Measurements from ENCODE around the gene TRIM71. TPM values are rescaled to one million over a fixed set of nuclear protein-coding genes. Genes with fewer than 3 reads are reported as not detected.

TRIM71 gene
- polyA plus RNA-seq, 1 donor from 2014 or later: 4.0 TPM

- Histone ChIP-seq H3K36me3 (ENCODE audit: insufficient read depth, low read length) (no peaks in the 10 kb centered on the region), H3K9me2 (ENCODE audit: insufficient read depth, low read length) (no peaks in the 10 kb centered on the region), H2AFZ (ENCODE audit: low read depth, low read length) (no peak overlapping the region), H4K20me1 (ENCODE audit: insufficient read depth) (peaks cover 38% of the 10 kb centered on the region), H3K4me2 (ENCODE audit: low read length) (peak overlapping the region; percentile 76), H3K9me3 (ENCODE audit: low read length) (no peaks in the 10 kb centered on the region), H3K9ac (ENCODE audit: low read length) (peak overlapping the region; percentile 90), H3K4me3 (ENCODE audit: low read length) (peak overlapping the region; percentile 97), H3K79me2 (replicated peaks; ENCODE audit: insufficient read depth, low read length) (peaks cover 55% of the 10 kb centered on the region), H3K27ac (ENCODE audit: low read length) (no peak overlapping the region), H3F3A (ENCODE audit: insufficient read depth, low read length, poor library complexity, severe bottlenecking) (no peaks in the 10 kb centered on the region), H3K27me3 (ENCODE audit: insufficient read depth, low read depth, low read length) (peaks cover 58% of the 10 kb centered on the region)
- TF ChIP-seq, protein P1, sequence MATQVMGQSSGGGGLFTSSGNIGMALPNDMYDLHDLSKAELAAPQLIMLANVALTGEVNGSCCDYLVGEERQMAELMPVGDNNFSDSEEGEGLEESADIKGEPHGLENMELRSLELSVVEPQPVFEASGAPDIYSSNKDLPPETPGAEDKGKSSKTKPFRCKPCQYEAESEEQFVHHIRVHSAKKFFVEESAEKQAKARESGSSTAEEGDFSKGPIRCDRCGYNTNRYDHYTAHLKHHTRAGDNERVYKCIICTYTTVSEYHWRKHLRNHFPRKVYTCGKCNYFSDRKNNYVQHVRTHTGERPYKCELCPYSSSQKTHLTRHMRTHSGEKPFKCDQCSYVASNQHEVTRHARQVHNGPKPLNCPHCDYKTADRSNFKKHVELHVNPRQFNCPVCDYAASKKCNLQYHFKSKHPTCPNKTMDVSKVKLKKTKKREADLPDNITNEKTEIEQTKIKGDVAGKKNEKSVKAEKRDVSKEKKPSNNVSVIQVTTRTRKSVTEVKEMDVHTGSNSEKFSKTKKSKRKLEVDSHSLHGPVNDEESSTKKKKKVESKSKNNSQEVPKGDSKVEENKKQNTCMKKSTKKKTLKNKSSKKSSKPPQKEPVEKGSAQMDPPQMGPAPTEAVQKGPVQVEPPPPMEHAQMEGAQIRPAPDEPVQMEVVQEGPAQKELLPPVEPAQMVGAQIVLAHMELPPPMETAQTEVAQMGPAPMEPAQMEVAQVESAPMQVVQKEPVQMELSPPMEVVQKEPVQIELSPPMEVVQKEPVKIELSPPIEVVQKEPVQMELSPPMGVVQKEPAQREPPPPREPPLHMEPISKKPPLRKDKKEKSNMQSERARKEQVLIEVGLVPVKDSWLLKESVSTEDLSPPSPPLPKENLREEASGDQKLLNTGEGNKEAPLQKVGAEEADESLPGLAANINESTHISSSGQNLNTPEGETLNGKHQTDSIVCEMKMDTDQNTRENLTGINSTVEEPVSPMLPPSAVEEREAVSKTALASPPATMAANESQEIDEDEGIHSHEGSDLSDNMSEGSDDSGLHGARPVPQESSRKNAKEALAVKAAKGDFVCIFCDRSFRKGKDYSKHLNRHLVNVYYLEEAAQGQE (IDR thresholded peaks at IDR 0.05; ENCODE audit: borderline replicate concordance): no peak
- TF ChIP-seq MXI1 (conservative IDR thresholded peaks at IDR 0.05; ENCODE audit: poor library complexity, severe bottlenecking): peak; percentile 33
- peak; percentile 46 for TF ChIP-seq POLR2AphosphoS5 (IDR thresholded peaks at IDR 0.05)
Measured at GRCh38 chr3:32818229-32818969, 602 bp downstream of the TRIM71 start.

DNA sequence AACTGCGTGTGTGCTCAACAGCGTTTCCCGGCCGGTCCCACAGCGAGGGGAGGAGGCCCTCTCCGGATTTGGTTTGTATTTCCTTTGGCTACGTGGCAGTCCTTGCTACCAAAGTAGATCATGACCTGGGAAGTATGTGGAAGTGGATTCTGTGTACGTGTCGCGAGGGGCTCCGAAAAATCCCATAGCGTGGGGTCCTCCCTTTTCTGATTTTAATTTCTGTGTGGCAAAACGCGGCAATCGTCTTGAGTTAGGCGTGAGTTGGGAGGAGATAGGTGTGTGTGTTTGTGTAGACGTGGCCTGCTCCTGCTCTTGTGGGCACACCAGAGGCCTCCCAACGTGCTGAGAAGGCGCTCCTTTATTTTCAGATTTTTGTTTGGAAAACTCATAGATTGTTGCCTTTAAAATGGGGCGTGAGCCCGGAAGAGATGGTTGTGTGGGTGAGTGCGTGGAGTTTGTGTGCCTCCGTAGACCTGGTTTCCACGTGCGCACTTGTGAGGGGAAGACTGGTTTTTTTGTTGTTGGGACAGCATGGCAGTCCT, 1.2 kb downstream of the TRIM71 start:
- Histone ChIP-seq H2AFZ (ENCODE audit: low read depth, low read length) (no peak overlapping the region), H3K9me2 (ENCODE audit: insufficient read depth, low read length) (no peaks in the 10 kb centered on the region), H3K36me3 (ENCODE audit: insufficient read depth, low read length) (no peaks in the 10 kb centered on the region), H4K20me1 (ENCODE audit: insufficient read depth) (peaks cover 38% of the 10 kb centered on the region), H3K27me3 (ENCODE audit: insufficient read depth, low read depth, low read length) (peaks cover 58% of the 10 kb centered on the region), H3F3A (ENCODE audit: insufficient read depth, low read length, poor library complexity, severe bottlenecking) (no peaks in the 10 kb centered on the region), H3K4me3 (ENCODE audit: low read length) (peak overlapping the region; percentile 97), H3K27ac (ENCODE audit: low read length) (no peak overlapping the region), H3K9me3 (ENCODE audit: low read length) (no peaks in the 10 kb centered on the region), H3K4me2 (ENCODE audit: low read length) (peak overlapping the region; percentile 76), H3K79me2 (replicated peaks; ENCODE audit: insufficient read depth, low read length) (peaks cover 61% of the 10 kb centered on the region), H3K9ac (ENCODE audit: low read length) (peak overlapping the region; percentile 90)
- TF ChIP-seq SMC3 (conservative IDR thresholded peaks at IDR 0.05; ENCODE audit: poor library complexity): no peak
- TF ChIP-seq TAF1 (IDR thresholded peaks at IDR 0.05; ENCODE audit: low read depth): no peak
- no peak for TF ChIP-seq CTCF (IDR thresholded peaks at IDR 0.05; ENCODE audit: poor library complexity, severe bottlenecking)
- TF ChIP-seq EZH2 (IDR thresholded peaks at IDR 0.05; ENCODE audit: borderline replicate concordance, insufficient read depth, low read length, poor library complexity, severe bottlenecking): no peak
- TF ChIP-seq EP300 (conservative IDR thresholded peaks at IDR 0.05; ENCODE audit: poor library complexity, severe bottlenecking): no peak
- TF ChIP-seq, protein P1 (IDR thresholded peaks at IDR 0.05; ENCODE audit: borderline replicate concordance): no peak
- TF ChIP-seq POLR2AphosphoS5 (IDR thresholded peaks at IDR 0.05): no peak
- no peak for TF ChIP-seq MXI1 (conservative IDR thresholded peaks at IDR 0.05; ENCODE audit: poor library complexity, severe bottlenecking)
- TF ChIP-seq RAD21 (conservative IDR thresholded peaks at IDR 0.05): no peak
